NB4 (cell line): Measurements from ENCODE around the gene CLTCL1.

Source experiments
- DNase-seq: peaks from one replicate; pipeline ENCODE4 v3.0.0; 2010; ENCODE audit warnings: low read depth
- H3K4me3 ChIP-seq: one replicate; pipeline ENCODE4 v1.5.1; 2011; ENCODE audit warnings: mild to moderate bottlenecking, low read depth, low read length, moderate library complexity
- CTCF ChIP-seq: IDR thresholded peaks from one replicate; pipeline ENCODE4 v1.5.1; 2012; ENCODE audit warnings: low read depth, low read length
- MAX ChIP-seq: IDR thresholded peaks from 2 replicates; pipeline ENCODE4 v1.6.1; 2011; ENCODE audit warnings: low read depth, low read length
- MYC ChIP-seq: IDR thresholded peaks from 2 replicates; pipeline ENCODE4 v1.6.1; 2011; ENCODE audit warnings: low read depth, low read length
- POLR2A ChIP-seq: IDR thresholded peaks from 2 replicates; pipeline ENCODE4 v1.6.1; 2011; ENCODE audit warnings: mild to moderate bottlenecking; ENCODE audit not compliant: insufficient read length; ENCODE audit errors: extremely low read depth

The CLTCL1 gene

GRCh38 chr22:19224985-19225384, 66.5 kb downstream of the CLTCL1 start:
- TF ChIP-seq MYC, result no peak
- TF ChIP-seq CTCF, result no peak
- no peak for TF ChIP-seq POLR2A
- TF ChIP-seq MAX, result no peak
- DNase-seq, result no peak
- no peak overlapping the region for H3K4me3 ChIP-seq

GRCh38 chr22:19224557-19224956, 67.0 kb downstream of the CLTCL1 start:
- no peak overlapping the region for H3K4me3 ChIP-seq
- no peak for TF ChIP-seq POLR2A
- no peak for TF ChIP-seq MAX
- TF ChIP-seq CTCF, result no peak
- no peak for TF ChIP-seq MYC

GRCh38 chr22:19223617-19224016, 67.9 kb downstream of the CLTCL1 start:
- no peak overlapping the region for H3K4me3 ChIP-seq
- TF ChIP-seq CTCF (no peak), MYC (no peak), POLR2A (no peak), MAX (no peak)
- DNase-seq, result no peak

More at GRCh38 chr22:19224557-19224956, 67.0 kb downstream of the CLTCL1 start:
- DNase-seq, result no peak

GRCh38 chr22:19223110-19223509, 68.4 kb downstream of the CLTCL1 start:
- no peak for DNase-seq
- TF ChIP-seq MYC (no peak), CTCF (no peak), MAX (no peak), POLR2A (no peak)
- H3K4me3 ChIP-seq, result no peak overlapping the region

- H3K4me3 ChIP-seq, result no peak overlapping the region
- TF ChIP-seq MAX, result no peak
- no peak for TF ChIP-seq POLR2A
- TF ChIP-seq MYC, result no peak
- TF ChIP-seq CTCF, result no peak
- no peak for DNase-seq
These were observed 69.1 kb downstream of the CLTCL1 start for GRCh38 chr22:19222242-19223005.
